GM12891 (cell line): ENCODE results near the gene CLCF1.

Experiments
- DNase-seq: peaks from one replicate; pipeline ENCODE4 v3.0.0; 2011; ENCODE audit warnings: low spot score; ENCODE audit not compliant: insufficient read length
- FAIRE-seq: peaks from 2 replicates; lab custom pipeline; 2011; peaks lifted over from hg19 to GRCh38; lab: Jason Lieb, UNC
- PAX5 ChIP-seq: IDR thresholded peaks from 2 replicates; pipeline ENCODE4 v1.6.1; 2011; ENCODE audit warnings: low read length, moderate library complexity, mild to moderate bottlenecking; ENCODE audit not compliant: insufficient read depth, severe bottlenecking
- POLR2A ChIP-seq: IDR thresholded peaks from 2 replicates; pipeline ENCODE4 v1.6.1; 2011; ENCODE audit warnings: low read depth, low read length, control low read depth
- POLR2AphosphoS5 ChIP-seq: IDR thresholded peaks from 2 replicates; pipeline ENCODE4 v1.6.1; 2011; ENCODE audit warnings: low read depth, low read length, control low read depth
- POU2F2 ChIP-seq: IDR thresholded peaks from 2 replicates; pipeline ENCODE4 v1.6.1; 2011; ENCODE audit warnings: low read depth, mild to moderate bottlenecking, control low read depth, low read length, moderate library complexity
- SPI1 ChIP-seq: IDR thresholded peaks from 2 replicates; pipeline ENCODE4 v1.6.1; 2011; ENCODE audit warnings: low read depth, low read length, control low read depth
- TAF1 ChIP-seq: IDR thresholded peaks from 2 replicates; pipeline ENCODE4 v1.6.1; 2011; ENCODE audit warnings: low read depth, low read length, control low read depth

Gene CLCF1

DNA sequence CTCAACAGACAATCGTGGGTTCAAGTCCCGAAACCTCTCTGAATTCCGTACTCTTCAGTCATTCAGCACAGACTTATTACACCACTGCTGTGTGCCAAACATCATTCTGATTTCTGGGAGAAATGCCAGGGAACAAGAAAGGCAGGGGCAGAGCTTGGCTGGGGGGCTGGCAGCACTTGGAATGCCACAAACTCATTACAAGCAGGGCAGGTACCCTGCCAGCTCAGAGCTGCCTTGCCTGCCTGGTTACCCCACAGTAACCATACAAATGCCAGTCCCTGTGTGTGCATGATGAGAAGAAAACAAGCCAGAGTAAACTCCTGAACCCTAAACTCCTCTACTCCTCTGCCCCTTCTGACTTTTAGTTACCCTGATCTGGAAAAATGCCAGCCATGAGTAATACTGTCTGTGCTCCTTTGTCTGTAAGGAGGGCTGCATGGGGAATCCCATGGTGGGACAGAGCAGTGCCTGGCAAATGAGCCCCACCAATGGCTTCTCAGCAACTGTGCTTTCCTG is 11.5 kb upstream of the CLCF1 start:
- TF ChIP-seq SPI1, result no peak
- TF ChIP-seq TAF1, result no peak
- TF ChIP-seq PAX5, result no peak
- DNase-seq (no peak), FAIRE-seq (no peak)

DNA sequence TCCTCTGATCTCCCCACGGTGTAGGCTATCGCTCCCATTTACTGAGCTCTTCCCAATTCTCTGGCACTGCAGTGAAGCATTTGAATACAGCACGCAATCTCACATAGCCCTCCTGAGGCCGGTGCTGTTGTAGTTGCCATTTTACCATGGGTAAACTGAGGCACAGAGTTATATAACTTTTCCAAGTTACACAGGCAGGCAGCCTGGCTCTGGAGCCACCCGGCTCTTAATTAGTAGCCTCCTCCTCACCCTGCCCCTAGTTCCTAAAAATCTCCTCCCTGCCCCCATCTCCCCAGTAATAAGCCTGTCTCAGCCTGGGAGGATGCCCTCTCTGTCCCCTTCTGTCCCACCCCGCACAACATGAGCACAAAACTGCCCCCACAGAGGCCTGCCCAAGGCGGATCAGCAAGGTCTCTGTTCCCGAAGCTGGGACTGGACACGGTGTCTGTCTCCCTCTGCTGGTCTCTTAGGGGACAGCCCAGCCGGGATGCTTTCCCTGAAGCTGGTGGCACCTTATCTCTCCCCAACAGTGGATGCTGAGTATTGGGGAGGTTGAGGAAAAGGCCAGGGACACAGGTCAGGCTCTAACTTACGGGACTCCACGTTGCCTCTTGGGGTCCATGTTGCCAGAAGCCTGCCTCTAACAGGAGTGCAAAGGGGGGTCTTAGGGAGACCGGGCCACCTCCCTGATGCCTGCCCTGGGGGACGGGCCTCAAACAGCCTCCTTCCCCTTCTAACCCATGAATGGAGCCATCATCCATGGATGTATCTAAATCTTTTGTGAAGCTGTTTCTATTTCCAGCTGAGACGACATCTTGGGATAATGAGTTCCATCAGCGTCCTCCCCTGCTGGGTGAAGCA is 9.1 kb upstream of the CLCF1 start:
- TF ChIP-seq SPI1 (no peak), POU2F2 (no peak)
- peak; percentile 75 for FAIRE-seq
- DNase-seq, result no peak

DNA sequence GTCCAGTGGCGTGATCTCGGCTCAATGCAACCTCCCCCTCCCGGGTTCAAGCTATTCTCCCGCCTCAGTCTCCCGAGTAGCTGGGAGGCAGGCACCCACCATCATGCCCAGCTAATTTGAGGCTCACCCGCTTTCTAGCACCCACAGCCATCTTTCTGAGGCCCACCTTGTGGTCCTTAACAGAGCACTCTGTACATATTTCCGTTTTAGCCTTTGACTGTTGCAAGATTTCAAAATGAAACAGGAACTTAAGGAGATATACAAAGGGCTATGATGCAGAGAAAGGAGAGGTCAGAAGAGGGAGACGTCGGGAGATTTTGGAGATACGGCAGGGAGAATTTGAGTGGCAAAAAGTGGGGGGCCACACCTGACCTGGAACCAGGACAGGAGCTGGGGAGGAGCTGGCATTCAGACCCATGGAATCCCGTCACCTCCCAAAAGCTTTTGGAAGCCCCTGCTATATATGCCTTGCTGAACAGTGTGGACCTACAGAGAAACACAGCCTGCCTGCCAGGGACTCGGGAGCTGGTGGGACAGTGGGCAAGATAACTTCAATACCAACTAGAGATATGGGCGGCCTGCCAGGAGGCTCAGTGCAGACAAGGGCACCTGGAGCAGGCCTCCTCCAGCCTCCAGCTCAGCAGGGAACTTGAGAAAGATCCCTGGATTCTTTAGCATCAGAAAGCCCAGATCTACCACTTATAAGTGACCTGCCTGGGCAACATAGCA is 8.0 kb upstream of the CLCF1 start:
- no peak for TF ChIP-seq POU2F2
- no peak for TF ChIP-seq POLR2AphosphoS5
- DNase-seq, result no peak
- peak; percentile 23 for FAIRE-seq

DNA sequence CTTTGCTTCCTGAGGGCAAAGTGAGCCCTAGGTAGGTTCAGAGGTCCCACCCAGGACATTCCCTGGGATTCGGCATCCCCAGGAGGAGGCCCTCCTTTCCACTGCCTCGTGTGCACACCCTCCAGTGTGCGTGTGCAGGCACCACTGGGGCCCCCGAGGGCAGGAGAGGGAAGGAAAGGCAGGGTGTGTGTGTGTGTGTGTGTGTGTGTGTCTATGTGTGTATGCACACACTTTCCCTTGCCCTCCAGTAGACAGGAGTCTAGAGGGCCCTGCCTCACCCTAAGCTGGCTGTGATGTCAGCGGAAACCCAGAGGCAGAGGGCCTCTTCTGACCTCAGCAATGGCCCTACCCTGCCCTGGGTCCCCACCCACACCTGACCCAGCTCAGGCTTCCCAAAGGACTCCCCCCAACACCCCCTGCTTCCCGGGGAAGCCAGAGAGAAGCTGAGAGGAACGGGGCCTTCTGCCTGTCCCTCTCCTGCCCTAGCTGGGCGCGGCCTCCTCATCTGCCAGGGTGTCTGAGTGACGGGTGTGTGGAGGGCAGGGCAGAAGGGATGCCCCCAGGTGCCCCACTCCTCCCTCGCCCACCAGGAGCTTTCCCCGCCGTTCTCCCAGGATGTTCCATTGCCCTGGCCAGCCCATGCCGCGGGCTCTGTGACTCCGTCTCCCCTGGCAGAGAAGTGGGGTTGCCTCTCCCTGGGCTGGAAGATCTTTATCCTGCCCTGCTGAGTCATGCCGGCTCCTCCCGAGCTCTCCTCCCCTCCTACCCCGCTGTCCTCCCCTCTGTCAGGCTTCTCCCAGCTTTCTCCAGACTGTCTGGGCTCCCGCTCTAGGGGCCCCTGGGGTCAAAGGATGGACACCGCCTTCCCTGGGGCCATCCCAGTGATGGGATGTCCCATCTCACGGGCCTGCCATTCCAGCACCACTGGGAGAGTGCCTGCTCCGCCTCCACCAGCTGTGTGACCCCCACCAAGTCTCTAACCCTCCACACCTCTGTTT is 6.0 kb upstream of the CLCF1 start:
- no peak for TF ChIP-seq PAX5
- TF ChIP-seq POLR2A, result no peak
- TF ChIP-seq POU2F2, result no peak
- TF ChIP-seq TAF1, result no peak
- TF ChIP-seq POLR2AphosphoS5, result no peak
- no peak for TF ChIP-seq SPI1
- FAIRE-seq, result no peak

DNA sequence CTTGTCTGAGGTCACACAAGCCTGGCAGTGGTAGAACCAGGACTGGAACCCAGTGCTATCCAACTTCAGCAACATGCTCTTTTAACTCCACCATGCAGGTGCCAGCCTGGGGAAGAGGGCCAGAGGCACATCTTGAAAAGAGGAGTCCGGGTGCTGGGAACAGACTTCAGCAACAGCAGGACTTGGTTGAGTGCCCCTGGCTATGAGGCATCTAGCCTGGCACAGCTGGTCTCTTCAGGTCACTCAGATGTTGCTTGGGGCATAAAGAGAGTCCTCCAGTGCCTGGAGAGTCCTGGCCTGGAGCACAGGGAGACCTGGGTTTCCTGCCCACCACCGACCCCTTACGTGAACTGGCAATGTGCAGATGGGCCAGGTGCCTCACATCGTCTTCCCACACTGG is 5.1 kb upstream of the CLCF1 start:
- DNase-seq (no peak), FAIRE-seq (no peak)
- TF ChIP-seq POLR2A (no peak), TAF1 (no peak), POU2F2 (no peak), PAX5 (no peak), POLR2AphosphoS5 (no peak), SPI1 (no peak)

More for the DNA sequence above, 6.0 kb upstream of the CLCF1 start:
- no peak for DNase-seq

DNA sequence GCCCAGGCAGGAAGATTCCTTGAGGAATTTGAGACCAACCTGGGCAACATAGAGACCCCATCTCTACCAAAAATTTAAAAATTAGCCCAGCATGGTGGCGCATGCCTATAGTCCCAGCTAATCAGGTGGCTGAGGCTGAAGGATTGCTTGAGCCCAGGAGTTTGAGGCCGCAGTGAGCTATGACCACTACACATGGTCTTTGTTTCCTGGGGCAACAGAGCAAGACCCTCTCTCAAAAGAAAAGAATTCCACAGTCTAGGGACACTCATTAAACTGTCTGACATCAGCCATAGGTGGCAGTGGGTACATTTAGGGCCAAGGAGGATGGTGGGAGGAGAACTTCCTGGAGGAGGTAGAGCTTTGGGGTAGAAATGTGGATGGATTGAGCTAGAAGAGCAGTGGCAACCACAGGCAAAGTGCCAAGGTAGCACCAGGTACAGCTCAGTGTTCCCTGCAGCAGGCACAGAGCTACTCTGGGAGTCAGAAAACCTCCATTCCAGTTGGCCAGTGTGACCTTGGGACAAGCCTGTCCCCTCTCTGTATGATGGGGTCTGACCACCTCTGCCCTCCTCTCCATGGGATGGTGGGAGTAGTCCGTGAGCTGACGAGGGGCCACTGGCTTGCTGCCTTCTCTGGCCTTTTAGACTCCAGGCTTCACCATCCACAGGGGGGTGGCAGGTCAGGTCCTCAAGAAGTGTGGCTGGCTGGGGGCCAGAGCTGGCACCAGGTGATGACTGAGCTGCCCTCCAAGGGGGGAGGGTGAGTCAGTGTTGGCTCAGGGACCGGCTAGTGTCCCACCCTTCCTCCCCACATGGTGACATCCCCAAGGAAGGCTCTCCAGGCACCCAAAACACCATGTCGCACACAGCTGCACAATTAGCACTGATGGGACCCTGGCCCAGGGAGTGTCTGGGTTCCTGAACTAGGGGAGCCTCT is 3.7 kb upstream of the CLCF1 start:
- TF ChIP-seq PAX5, result no peak
- TF ChIP-seq POU2F2, result no peak
- TF ChIP-seq POLR2AphosphoS5, result no peak
- no peak for TF ChIP-seq SPI1
- TF ChIP-seq TAF1, result no peak
- no peak for TF ChIP-seq POLR2A
- DNase-seq (no peak), FAIRE-seq (no peak)

DNA sequence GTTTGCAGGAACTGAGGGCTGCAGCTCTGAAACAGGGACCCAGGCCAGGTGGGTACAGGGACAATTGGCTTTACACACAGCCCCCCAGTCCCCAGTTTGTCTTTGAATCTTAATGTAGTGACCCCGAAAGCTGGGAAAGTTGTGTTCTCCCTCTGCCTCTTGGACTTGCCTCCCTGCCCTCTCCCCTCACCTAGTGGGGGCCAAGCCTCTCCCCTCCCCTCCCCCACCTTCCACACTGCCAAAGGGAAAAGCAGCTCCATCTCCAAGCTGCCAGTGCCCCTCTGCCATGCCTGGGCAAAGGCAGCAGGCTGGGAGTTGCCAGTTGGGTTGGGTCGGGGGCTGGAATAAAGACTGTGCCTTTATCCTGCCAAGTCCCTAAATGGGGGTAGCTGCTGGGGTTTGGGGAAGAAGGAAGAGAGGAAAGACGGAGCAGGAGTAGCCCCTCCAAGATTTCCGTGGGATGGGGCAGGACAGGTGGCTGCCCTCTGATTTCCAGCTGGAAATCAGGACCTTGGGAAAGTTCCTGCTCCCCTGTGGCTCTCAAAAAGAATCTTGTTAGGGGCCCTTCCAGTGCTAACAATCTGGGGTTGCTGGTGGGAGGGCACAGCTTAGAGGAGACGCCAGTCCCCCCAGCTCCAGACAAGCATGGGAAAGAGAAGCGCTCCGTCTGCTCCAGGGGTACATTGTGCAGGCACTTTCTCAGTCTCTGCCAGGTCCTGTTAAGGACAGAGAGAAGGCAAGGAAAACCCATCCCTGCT is 2.8 kb upstream of the CLCF1 start:
- DNase-seq (no peak), FAIRE-seq (no peak)
- TF ChIP-seq POU2F2 (no peak), POLR2A (no peak), POLR2AphosphoS5 (no peak), PAX5 (no peak), TAF1 (no peak), SPI1 (no peak)

DNA sequence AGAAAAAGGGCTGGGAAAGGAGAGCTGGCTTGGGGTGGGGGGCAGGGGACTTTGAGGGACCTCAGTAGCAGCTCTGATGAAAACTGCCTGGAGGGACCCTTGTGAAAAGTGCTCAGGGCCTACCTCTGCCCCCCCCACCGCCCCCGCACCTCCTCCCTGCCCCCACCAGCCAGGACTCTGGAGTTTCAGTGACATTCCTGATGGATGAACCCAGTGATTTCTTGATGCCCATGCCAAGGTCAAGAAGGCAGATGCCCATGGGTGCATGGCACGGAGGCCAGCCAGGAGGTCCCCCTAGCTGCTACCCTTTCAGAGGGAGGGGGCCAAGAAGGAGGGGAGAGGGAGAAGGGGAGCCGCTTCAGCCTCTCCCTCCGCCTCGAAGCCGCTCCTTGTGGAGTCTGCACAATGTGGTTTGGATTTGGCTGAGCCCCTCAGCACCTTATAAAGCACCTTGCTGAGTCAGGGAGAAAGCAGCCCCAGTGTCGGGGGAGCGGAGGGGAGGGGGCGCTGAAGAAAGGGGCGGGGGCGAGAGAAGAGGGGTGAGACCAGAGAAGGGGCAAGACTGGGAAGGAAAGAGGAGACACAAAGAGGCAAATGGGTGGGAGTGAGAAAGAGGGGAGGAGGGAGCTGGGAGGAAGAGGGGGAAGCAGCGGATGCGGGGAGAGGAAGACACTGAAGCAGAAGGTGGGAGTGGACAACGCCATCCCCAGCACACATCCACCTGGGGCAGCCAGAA is 2.1 kb upstream of the CLCF1 start:
- TF ChIP-seq PAX5 (no peak), TAF1 (no peak), SPI1 (no peak), POU2F2 (no peak)
- FAIRE-seq (no peak), DNase-seq (no peak)
